K562 (cell line): ENCODE data around the gene GAP43. TPM values are rescaled to one million over a fixed set of nuclear protein-coding genes. Genes with fewer than 3 reads are reported as not detected.

Experiments
- ATAC-seq: fragments of 200-7000 bp; cut with Tn5 transposase; 3 replicates; pipeline ENCODE4 v1.9.1; 2020; ENCODE audit warnings: moderate library complexity
- BruUV-seq: library from RNA; stranded (reverse); fragments of 400-500 nt; replicated peaks from 2 replicates; lab custom pipeline; 2021; lab: Mats Ljungman, UMichigan
- CTCF ChIA-PET: fragments of 300-600 bp; formaldehyde crosslinking; extraction: SDS; loops from one replicate; lab custom pipeline; 2021; ENCODE audit warnings: low intra/inter-chr PET ratio; lab: Yijun Ruan, JAX
- POLR2A ChIA-PET: fragments of 300-600, 350-650 bp; sonication (Branson Sonifier 250); formaldehyde crosslinking; extraction: SDS; loops from one replicate; lab custom pipeline; 2021; ENCODE audit warnings: antibody characterized with exemption, inconsistent platforms; lab: Yijun Ruan, JAX
- DNase-seq, 4 experiments: peaks; one replicate each; pipeline versions ENCODE4 v3.0.0 to v3.0.0-alpha.2; 2011 to 2018; ENCODE audit warnings: low spot score in 3 of 4, mixed read lengths in 3 of 4; ENCODE audit errors: extremely low read depth in 1 of 4
- FAIRE-seq: peaks from 2 replicates; lab custom pipeline; 2011; peaks lifted over from hg19 to GRCh38; lab: Jason Lieb, UNC
- H2AFZ ChIP-seq: 2 replicates; pipeline ENCODE4 v1.6.0; 2011; ENCODE audit warnings: low read depth, low read length, control low read depth, inconsistent platforms
- H3K27ac ChIP-seq: fragments of 200-600 bp; 3 replicates; pipeline ENCODE4 v1.8.0; 2011; ENCODE audit warnings: low read depth, mild to moderate bottlenecking, control low read depth, inconsistent platforms, low read length, moderate library complexity, mixed read lengths; ENCODE audit errors: extremely low read depth
- H3K27me3 ChIP-seq, 2 experiments: fragments of 300-600 bp in 1 of 2; 2 replicates in 1 of 2; 3 replicates in 1 of 2; pipeline versions ENCODE4 v1.6.0 to v1.8.0; 2011; ENCODE audit warnings: inconsistent platforms in 2 of 2, low read length in 2 of 2, mild to moderate bottlenecking in 1 of 2, mixed read lengths in 1 of 2, moderate library complexity in 1 of 2; ENCODE audit not compliant: control insufficient read depth in 2 of 2, insufficient read depth in 2 of 2
- H3K36me3 ChIP-seq: fragments of 300-600 bp; 3 replicates; pipeline ENCODE4 v1.8.0; 2011; ENCODE audit warnings: mild to moderate bottlenecking, low read length, inconsistent platforms; ENCODE audit not compliant: control insufficient read depth, insufficient read depth
- H3K4me1 ChIP-seq, 2 experiments: fragments of 200-600 bp in 1 of 2; replicated peaks in 1 of 2; 2 replicates in 1 of 2; 3 replicates in 1 of 2; pipeline versions ENCODE4 v1.5.1 to v1.8.0; 2011; ENCODE audit warnings: inconsistent platforms in 2 of 2, low read length in 2 of 2, mild to moderate bottlenecking in 1 of 2, mixed read lengths in 1 of 2, moderate library complexity in 1 of 2; ENCODE audit not compliant: control insufficient read depth in 2 of 2, insufficient read depth in 2 of 2
- H3K4me2 ChIP-seq: 2 replicates; pipeline ENCODE4 v1.6.1; 2011; ENCODE audit warnings: low read length, control low read depth, inconsistent platforms, mixed read lengths; ENCODE audit not compliant: insufficient read depth
- H3K4me3 ChIP-seq: fragments of 200-600 bp; sonication (generic), shearing (Covaris generic); 2 replicates; pipeline ENCODE4 v1.5.1; 2016; ENCODE audit warnings: control low read depth, inconsistent platforms
- H3K79me2 ChIP-seq: fragments of 200-600 bp; 3 replicates; pipeline ENCODE4 v1.8.0; 2011; ENCODE audit warnings: low read length, inconsistent platforms; ENCODE audit not compliant: control insufficient read depth, insufficient read depth
- H3K9ac ChIP-seq, 2 experiments: 2 replicates each; pipeline versions ENCODE4 v1.6.0 to v1.6.1; 2011; ENCODE audit warnings: low read depth in 2 of 2, low read length in 2 of 2, control low read depth in 1 of 2, inconsistent platforms in 1 of 2, mild to moderate bottlenecking in 1 of 2, mixed read lengths in 1 of 2; ENCODE audit not compliant: insufficient read depth in 1 of 2
- H3K9me1 ChIP-seq: one replicate; pipeline ENCODE4 v1.6.0; 2011; ENCODE audit warnings: inconsistent platforms, mild to moderate bottlenecking, low read length, moderate library complexity; ENCODE audit not compliant: control insufficient read depth, insufficient read depth
- H3K9me3 ChIP-seq: replicated peaks from 2 replicates; pipeline ENCODE4 v1.5.1; 2011; ENCODE audit warnings: low read depth, low read length, inconsistent platforms; ENCODE audit not compliant: control insufficient read depth, insufficient read depth
- H4K20me1 ChIP-seq: replicated peaks from 2 replicates; pipeline ENCODE4 v1.6.1; 2011; ENCODE audit warnings: low read length, inconsistent platforms, mixed read lengths; ENCODE audit not compliant: control insufficient read depth, insufficient read depth
- C11orf30 ChIP-seq: fragments of 450-650 bp; IDR thresholded peaks from 2 replicates; pipeline ENCODE4 v1.6.1; 2016; ENCODE audit warnings: low read depth, mild to moderate bottlenecking
- CBX8 ChIP-seq: fragments of 200-600 bp; sonication (generic); IDR thresholded peaks from 2 replicates; pipeline ENCODE4 v1.6.1; 2012; ENCODE audit warnings: borderline replicate concordance, mixed run types, low read depth, mild to moderate bottlenecking, moderate library complexity, mixed read lengths, low read length, control low read depth, inconsistent platforms; ENCODE audit not compliant: poor library complexity, severe bottlenecking; ENCODE audit errors: extremely low read depth
- MAFF ChIP-seq: IDR thresholded peaks from 2 replicates; pipeline ENCODE4 v1.6.1; 2012; ENCODE audit warnings: low read length, improper control_type of control experiment
- MAFG ChIP-seq: fragments of 450-650 bp; conservative IDR thresholded peaks from 2 replicates; pipeline ENCODE4 v1.6.1; 2016; ENCODE audit warnings: missing genetic modification characterization, missing compliant biosample characterization
- MAFK ChIP-seq: IDR thresholded peaks from 2 replicates; pipeline ENCODE4 v1.6.1; 2011; ENCODE audit warnings: low read length, improper control_type of control experiment
- NFE2 ChIP-seq: IDR thresholded peaks from 2 replicates; pipeline ENCODE4 v1.6.1; 2014; ENCODE audit warnings: antibody characterized with exemption, low read depth
- PCBP1 ChIP-seq: fragments of 200-400 bp; formaldehyde crosslinking; IDR thresholded peaks from 2 replicates; pipeline ENCODE4 v1.6.1; 2018; ENCODE audit warnings: mild to moderate bottlenecking, low read depth, low read length; ENCODE audit not compliant: poor library complexity, severe bottlenecking
- SMC3 ChIP-seq: conservative IDR thresholded peaks from 2 replicates; pipeline ENCODE4 v1.6.1; 2011; ENCODE audit warnings: low read depth, low read length, improper control_type of control experiment; ENCODE audit not compliant: insufficient read depth
- TCF7L2 ChIP-seq: fragments of 150-350 bp; IDR thresholded peaks from 2 replicates; pipeline ENCODE4 v1.6.1; 2016; ENCODE audit warnings: low read depth, mild to moderate bottlenecking, low read length, moderate library complexity
- ZNF316 ChIP-seq: fragments of 450-650 bp; IDR thresholded peaks from 2 replicates; pipeline ENCODE4 v1.6.1; 2016
- WGBS: fragments of 100-300 bp; shearing (Covaris generic); methylation state at CpG from one replicate; pipeline ENCODE4 v1.1.6; 2016; ENCODE audit warnings: low coverage, mixed read lengths; ENCODE audit not compliant: insufficient coverage; ENCODE audit errors: missing lambda C conversion rate; 5-methylcytosine and 5-hydroxymethylcytosine counted together
- in situ Hi-C: fragments of 300-500 bp; cut with MboI; formaldehyde crosslinking; loops from 4 replicates; pipeline ENCODE4 v1.15.0; 2018; ENCODE audit warnings: inconsistent platforms, mixed read lengths
- intact Hi-C: fragments of 100-400 bp; cut with micrococcal nuclease; formaldehyde crosslinking; loops from 2 replicates; pipeline ENCODE4 v1.14.2; 2022
- polyA plus RNA-seq, 8 experiments: library from polyadenylated mRNA; depleted of rRNA in 4 of 8; stranded (reverse) in 5 of 8; unstranded in 3 of 8; fragments of >200 nt; fragmentation: Nextera tagmentation in 2 of 8; fragmentation: Illumina TruSeq in 1 of 8; extraction: Ambion mirVana in 2 of 8; extraction: Trizol in 1 of 8; gene quantifications; 2 replicates each; pipeline versions ENCODE4 v1.2.1 to v1.2.3, GENCODE V29; 2011 to 2014; ENCODE audit warnings: inconsistent platforms in 1 of 8, missing spikeins in 1 of 8
- total RNA-seq, 7 experiments: library from RNA; depleted of rRNA in 6 of 7; stranded (reverse); fragments of >200 nt in 6 of 7; fragmentation: Illumina TruSeq in 2 of 7; extraction: Trizol in 2 of 7; gene quantifications; 2 replicates each; pipeline versions ENCODE4 v1.2.1 to v1.2.3, GENCODE V29; 2011 to 2021; ENCODE audit warnings: low replicate concordance in 1 of 7

GAP43 gene
- total and polyA plus RNA-seq, 9 of the 15 experiments (the other 6 are each of a cell fraction or from before 2014, with no cell fraction given), result 0.04 to 0.11 (median 0.09) TPM; not detected in 6

- ATAC-seq, result no peak
- no peaks in the 10 kb centered on the region for H3K9me1 ChIP-seq
- intact Hi-C loops (no loop called here), in situ Hi-C loops (no loop called here)
- no peaks in the 10 kb centered on the region for H3K79me2 ChIP-seq
- no peak overlapping the region for H3K4me2 ChIP-seq
- H3K36me3 ChIP-seq, result no peaks in the 10 kb centered on the region
- peak overlapping the region in 1 of 2 experiments; percentile 93; a peak in 2 of 4 replicates for H3K9ac ChIP-seq
- no peaks in the 10 kb centered on the region for H3K27me3 ChIP-seq
- H4K20me1 ChIP-seq, result no peaks in the 10 kb centered on the region
- TF ChIP-seq PCBP1, result no peak
- TF ChIP-seq CBX8, result no peak
- peak; percentile 66 for TF ChIP-seq MAFG (tag)
- no peak for TF ChIP-seq TCF7L2
- TF ChIP-seq NFE2, result peak; percentile 70
- TF ChIP-seq SMC3, result no peak
- TF ChIP-seq C11orf30, result peak; percentile 72
- peak; percentile 65 for TF ChIP-seq ZNF316
- TF ChIP-seq MAFK, result peak; percentile 13; the same call in 1 of the 2 replicates
- peak; percentile 47; the same call in 1 of the 2 replicates for TF ChIP-seq MAFF
- DNase-seq, result no peak
- ChIA-PET CTCF (no interaction called here), POLR2A (interaction anchor here (0.6 to 1.4 kb wide), 5 partner anchors 9 to 134 kb away, joined by 3 to 10 read pairs (median 4); no protein-coding TSS in a partner anchor)
- no peak for FAIRE-seq
- H3K4me3 ChIP-seq, result peak overlapping the region; percentile 54
- 47% methylated on average over 11 of the region's 12 CpGs for WGBS
- BruUV-seq, result no TSS peak
- no peaks in the 10 kb centered on the region for H3K9me3 ChIP-seq
- peak overlapping the region; percentile 90; the same call in 1 of the 3 replicates for H3K27ac ChIP-seq
- peak overlapping the region; percentile 98 for H2AFZ ChIP-seq
- peaks cover 8 to 22% of the 10 kb centered on the region in 2 experiments for H3K4me1 ChIP-seq
These were observed 36.2 kb downstream of the GAP43 start for GRCh38 chr3:115659253-115660220.
